IPS-18c (cell line): Measurements from ENCODE around the gene DEAF1.

Experiments used
- H3K4me3 ChIP-seq: 2 replicates; pipeline ENCODE4 v1.7.0; 2013; ENCODE audit warnings: low read depth, mild to moderate bottlenecking, low read length, moderate library complexity; ENCODE audit not compliant: insufficient read depth
- H3K9me3 ChIP-seq: one replicate; pipeline ENCODE4 v1.6.1; 2013; ENCODE audit warnings: mild to moderate bottlenecking, low read length, moderate library complexity; ENCODE audit not compliant: control insufficient read depth, insufficient read depth

DEAF1 gene

DNA sequence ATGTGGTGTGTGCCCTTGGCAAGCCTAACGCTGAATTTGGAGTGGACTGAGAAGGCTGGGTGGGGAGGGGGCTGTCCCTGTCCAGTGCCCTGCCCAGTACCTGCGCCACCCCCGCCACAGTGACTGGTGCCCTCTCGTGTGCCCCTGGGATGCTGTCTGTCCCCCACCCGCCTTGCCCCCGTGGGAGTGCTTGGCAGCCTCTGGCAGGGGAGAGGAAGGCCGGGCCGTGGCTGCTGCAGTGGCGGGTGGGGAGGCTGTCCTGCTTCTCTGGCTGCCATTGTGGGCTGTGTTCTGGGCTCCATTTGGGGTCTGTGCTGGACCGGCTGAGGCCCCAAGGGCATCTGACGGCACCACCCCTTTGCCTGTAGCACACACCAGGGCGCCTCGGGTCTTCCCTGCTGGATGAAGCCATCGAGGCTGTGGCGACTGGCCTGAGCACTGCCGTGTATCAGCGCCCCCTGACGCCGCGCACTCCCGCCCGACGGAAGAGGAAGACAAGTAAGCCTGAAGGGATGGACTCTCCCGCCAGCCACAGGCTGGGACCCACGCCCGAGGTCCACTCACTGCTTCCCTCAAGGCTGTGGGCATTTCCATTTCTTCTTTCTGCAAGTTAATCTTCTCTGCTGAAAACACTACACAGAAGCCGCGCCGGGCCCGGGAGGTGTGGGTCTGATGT is 96.9 kb downstream of the DEAF1 start:
- Histone ChIP-seq H3K4me3 (no peak overlapping the region), H3K9me3 (no peaks in the 10 kb centered on the region)

- Histone ChIP-seq H3K4me3 (no peak overlapping the region), H3K9me3 (no peaks in the 10 kb centered on the region)
Observed at GRCh38 chr11:597166-597725, 97.8 kb downstream of the DEAF1 start.

DNA sequence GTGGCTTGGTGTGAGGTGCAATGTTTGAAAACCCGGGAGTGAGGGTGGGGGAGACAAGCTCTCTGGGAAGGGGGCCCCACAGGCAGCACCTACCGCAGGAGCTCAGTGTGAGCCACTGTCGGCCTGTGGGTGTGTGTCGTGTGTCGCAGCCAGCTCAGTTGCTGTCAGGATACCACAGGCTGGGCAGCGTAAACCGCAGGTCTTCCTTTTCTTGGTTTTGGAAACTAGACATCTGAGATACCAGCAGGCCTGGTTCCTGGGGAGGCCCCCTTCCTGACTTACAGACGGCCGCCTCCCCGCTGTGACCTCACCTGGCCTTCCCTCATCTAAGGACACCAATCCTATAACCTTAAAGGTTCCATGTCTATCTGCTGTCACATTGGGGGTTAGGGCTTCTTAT is 98.6 kb downstream of the DEAF1 start:
- H3K4me3 ChIP-seq, result no peak overlapping the region
- no peaks in the 10 kb centered on the region for H3K9me3 ChIP-seq

- Histone ChIP-seq H3K4me3 (no peak overlapping the region), H3K9me3 (no peaks in the 10 kb centered on the region)
Observed at GRCh38 chr11:595400-595799, 99.6 kb downstream of the DEAF1 start.
